OCI-LY1 (cell line): ENCODE measurements around the gene POP7.

Experiments
- H2AFZ ChIP-seq: fragments of 200-600 bp; sonication (generic), shearing (Covaris generic); 2 replicates; pipeline ENCODE4 v1.6.0; 2014; ENCODE audit warnings: antibody characterized with exemption, mild to moderate bottlenecking, low read length
- H3F3A ChIP-seq: fragments of 200-600 bp; sonication (generic), shearing (Covaris generic); 2 replicates; pipeline ENCODE4 v1.6.0; 2014; ENCODE audit warnings: mild to moderate bottlenecking, antibody characterized with exemption, low read length, moderate library complexity; ENCODE audit not compliant: insufficient read depth
- H3K27ac ChIP-seq: fragments of 200-600 bp; sonication (generic); 2 replicates; pipeline ENCODE4 v1.5.1; 2014; ENCODE audit warnings: low read length, mixed run types, mild to moderate bottlenecking, low read depth; ENCODE audit not compliant: poor library complexity, severe bottlenecking
- H3K27me3 ChIP-seq: fragments of 200-600 bp; sonication (generic); 2 replicates; pipeline ENCODE4 v1.6.0; 2014; ENCODE audit warnings: antibody characterized with exemption, mild to moderate bottlenecking, low read length, moderate library complexity; ENCODE audit not compliant: insufficient read depth
- H3K36me3 ChIP-seq: fragments of 200-600 bp; sonication (generic); 2 replicates; pipeline ENCODE4 v1.6.1; 2014; ENCODE audit warnings: mild to moderate bottlenecking, antibody characterized with exemption, low read length, moderate library complexity, mixed read lengths; ENCODE audit not compliant: insufficient read depth
- H3K4me1 ChIP-seq: fragments of 200-600 bp; sonication (generic); 2 replicates; pipeline ENCODE4 v1.5.1; 2014; ENCODE audit warnings: mild to moderate bottlenecking, low read length, moderate library complexity; ENCODE audit not compliant: insufficient read depth, severe bottlenecking
- H3K4me2 ChIP-seq: fragments of 200-600 bp; sonication (generic), shearing (Covaris generic); 2 replicates; pipeline ENCODE4 v1.6.1; 2014; ENCODE audit warnings: low read length
- H3K4me3 ChIP-seq: fragments of 200-600 bp; sonication (generic); 2 replicates; pipeline ENCODE4 v1.5.1; 2014; ENCODE audit warnings: low read length, low read depth, mild to moderate bottlenecking, mixed read lengths; ENCODE audit not compliant: poor library complexity, severe bottlenecking
- H3K79me2 ChIP-seq: fragments of 200-600 bp; shearing (Covaris generic); 2 replicates; pipeline ENCODE4 v1.6.1; 2016; ENCODE audit warnings: mixed run types, low read length, mixed read lengths; ENCODE audit not compliant: insufficient read depth
- H3K9ac ChIP-seq: fragments of 200-600 bp; sonication (generic), shearing (Covaris generic); 2 replicates; pipeline ENCODE4 v1.6.1; 2014; ENCODE audit warnings: mild to moderate bottlenecking, low read length, mixed read lengths
- H3K9me2 ChIP-seq: fragments of 200-600 bp; sonication (generic), shearing (Covaris generic); 2 replicates; pipeline ENCODE4 v1.6.1; 2014; ENCODE audit warnings: low read depth, mild to moderate bottlenecking, low read length, mixed read lengths
- H3K9me3 ChIP-seq: fragments of 200-600 bp; shearing (Covaris generic); 2 replicates; pipeline ENCODE4 v1.6.1; 2014; ENCODE audit warnings: low read length, mixed read lengths
- H4K20me1 ChIP-seq: fragments of 200-600 bp; sonication (generic), shearing (Covaris generic); 2 replicates; pipeline ENCODE4 v1.6.0; 2016; ENCODE audit warnings: mild to moderate bottlenecking, low read length; ENCODE audit not compliant: insufficient read depth
- EZH2 ChIP-seq: fragments of 200-600 bp; sonication (generic), shearing (Covaris generic); IDR thresholded peaks from 2 replicates; pipeline ENCODE4 v1.8.0; 2017; ENCODE audit warnings: borderline replicate concordance, mixed run types, mild to moderate bottlenecking, antibody characterized with exemption, low read length, moderate library complexity, mixed read lengths
- TF ChIP-seq, protein P1 (sequence below): fragments of 200-600 bp; sonication (generic), shearing (Covaris generic); IDR thresholded peaks from 2 replicates; pipeline ENCODE4 v1.5.1; 2017; ENCODE audit warnings: mild to moderate bottlenecking, antibody characterized with exemption, low read length, moderate library complexity, mixed read lengths

POP7 gene

DNA sequence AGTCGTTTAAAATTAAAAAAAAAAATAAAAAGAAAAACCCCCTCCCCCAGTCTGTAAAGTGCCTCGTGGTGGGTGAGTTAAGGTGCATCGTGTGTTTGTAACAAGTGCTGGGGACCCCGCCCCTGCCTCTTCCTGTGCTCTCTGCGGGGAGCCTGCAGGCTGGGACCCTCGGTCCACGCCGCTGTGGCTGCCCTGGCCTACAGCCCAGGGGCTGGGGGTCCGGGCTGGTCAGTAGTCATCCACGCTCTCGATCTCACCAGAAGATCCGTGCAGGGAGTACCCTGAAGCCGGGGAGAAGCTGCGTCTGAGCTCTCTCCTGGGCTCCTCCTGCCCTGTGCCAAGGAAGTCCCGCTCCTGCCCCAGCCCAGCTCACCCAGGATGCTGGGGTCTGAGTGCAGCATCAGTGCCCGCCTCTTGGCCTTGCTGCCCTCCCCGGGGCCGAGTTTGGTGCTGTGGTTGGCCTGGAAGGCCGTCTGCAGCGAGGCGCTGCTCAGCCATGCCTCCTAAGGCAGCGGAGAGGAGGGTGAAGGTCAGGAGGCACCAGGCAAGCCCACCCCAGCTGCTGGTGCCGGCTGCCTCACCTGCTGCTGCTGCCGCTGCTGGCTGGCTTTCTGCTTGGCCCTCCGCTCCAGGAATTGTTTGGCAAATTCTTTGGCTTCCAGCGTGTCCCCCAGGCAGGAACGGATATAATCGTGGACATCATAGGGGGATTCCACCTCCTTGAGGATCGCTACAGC lies 24.3 kb upstream of the POP7 start:
- Histone ChIP-seq H3K4me1 (peaks cover under 1% of the 10 kb centered on the region), H3K4me2 (no peak overlapping the region), H4K20me1 (no peaks in the 10 kb centered on the region), H3K9me3 (no peaks in the 10 kb centered on the region), H3K27ac (no peak overlapping the region), H3K79me2 (no peaks in the 10 kb centered on the region), H3K36me3 (peaks cover 98% of the 10 kb centered on the region), H2AFZ (no peak overlapping the region), H3K9ac (no peak overlapping the region), H3K27me3 (no peaks in the 10 kb centered on the region), H3K9me2 (no peaks in the 10 kb centered on the region), H3K4me3 (no peak overlapping the region), H3F3A (no peaks in the 10 kb centered on the region)
- no peak for TF ChIP-seq EZH2
- TF ChIP-seq, protein P1, sequence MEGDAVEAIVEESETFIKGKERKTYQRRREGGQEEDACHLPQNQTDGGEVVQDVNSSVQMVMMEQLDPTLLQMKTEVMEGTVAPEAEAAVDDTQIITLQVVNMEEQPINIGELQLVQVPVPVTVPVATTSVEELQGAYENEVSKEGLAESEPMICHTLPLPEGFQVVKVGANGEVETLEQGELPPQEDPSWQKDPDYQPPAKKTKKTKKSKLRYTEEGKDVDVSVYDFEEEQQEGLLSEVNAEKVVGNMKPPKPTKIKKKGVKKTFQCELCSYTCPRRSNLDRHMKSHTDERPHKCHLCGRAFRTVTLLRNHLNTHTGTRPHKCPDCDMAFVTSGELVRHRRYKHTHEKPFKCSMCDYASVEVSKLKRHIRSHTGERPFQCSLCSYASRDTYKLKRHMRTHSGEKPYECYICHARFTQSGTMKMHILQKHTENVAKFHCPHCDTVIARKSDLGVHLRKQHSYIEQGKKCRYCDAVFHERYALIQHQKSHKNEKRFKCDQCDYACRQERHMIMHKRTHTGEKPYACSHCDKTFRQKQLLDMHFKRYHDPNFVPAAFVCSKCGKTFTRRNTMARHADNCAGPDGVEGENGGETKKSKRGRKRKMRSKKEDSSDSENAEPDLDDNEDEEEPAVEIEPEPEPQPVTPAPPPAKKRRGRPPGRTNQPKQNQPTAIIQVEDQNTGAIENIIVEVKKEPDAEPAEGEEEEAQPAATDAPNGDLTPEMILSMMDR = no peak

DNA sequence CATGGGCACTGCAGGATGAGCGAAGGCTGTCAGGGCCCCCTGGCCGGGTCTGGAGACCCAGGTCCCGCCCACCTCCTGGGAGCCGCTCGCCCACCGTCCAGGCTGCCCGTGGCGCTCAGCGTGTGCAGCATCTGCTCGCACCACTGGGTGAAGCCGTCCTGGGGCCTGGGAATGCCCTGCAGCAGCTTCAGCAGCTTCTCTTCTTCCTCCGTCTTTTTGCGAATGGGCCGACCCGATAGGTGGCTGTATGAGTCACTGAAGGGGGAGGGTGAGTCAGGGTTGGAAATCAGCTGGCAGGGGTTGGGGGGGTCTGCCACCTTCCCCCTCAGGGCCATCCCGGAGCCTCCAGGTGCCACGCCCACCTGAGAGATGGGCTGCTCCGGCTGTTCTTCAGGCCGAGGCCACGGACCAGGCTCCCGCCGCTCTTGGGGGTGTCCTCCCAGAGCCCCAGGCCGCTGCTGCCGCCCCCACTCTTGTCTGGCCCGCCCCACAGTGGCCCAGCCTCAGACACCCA lies 23.6 kb upstream of the POP7 start:
- no peak overlapping the region for H2AFZ ChIP-seq
- no peaks in the 10 kb centered on the region for H3K9me3 ChIP-seq
- H3K4me3 ChIP-seq = no peak overlapping the region
- H4K20me1 ChIP-seq = no peaks in the 10 kb centered on the region
- no peaks in the 10 kb centered on the region for H3K9me2 ChIP-seq
- H3F3A ChIP-seq = no peaks in the 10 kb centered on the region
- no peak overlapping the region for H3K4me2 ChIP-seq
- H3K36me3 ChIP-seq = peaks cover 98% of the 10 kb centered on the region
- TF ChIP-seq, protein P1 = no peak
- TF ChIP-seq EZH2 = no peak
- H3K9ac ChIP-seq = no peak overlapping the region
- no peaks in the 10 kb centered on the region for H3K27me3 ChIP-seq
- no peaks in the 10 kb centered on the region for H3K4me1 ChIP-seq
- H3K79me2 ChIP-seq = no peaks in the 10 kb centered on the region
- no peak overlapping the region for H3K27ac ChIP-seq

GRCh38 chr7:100682991-100683658 lies 22.8 kb upstream of the POP7 start:
- Histone ChIP-seq H3K4me3 (no peak overlapping the region), H3K27ac (no peak overlapping the region), H3K79me2 (no peaks in the 10 kb centered on the region), H3K4me2 (no peak overlapping the region), H3K4me1 (no peaks in the 10 kb centered on the region), H3K9me2 (no peaks in the 10 kb centered on the region), H3K27me3 (no peaks in the 10 kb centered on the region), H3K36me3 (peaks cover 98% of the 10 kb centered on the region), H3K9me3 (no peaks in the 10 kb centered on the region), H3F3A (no peaks in the 10 kb centered on the region), H3K9ac (no peak overlapping the region), H4K20me1 (no peaks in the 10 kb centered on the region), H2AFZ (no peak overlapping the region)
- TF ChIP-seq, protein P1 = no peak
- TF ChIP-seq EZH2 = no peak
